Astrocyte (in vitro differentiated cells and primary cell): Measurements from ENCODE around the gene ZBTB46. TPM values are rescaled to one million over a fixed set of nuclear protein-coding genes. Genes with fewer than 3 reads are reported as not detected.

Source experiments
- DNase-seq: peaks from one replicate; pipeline ENCODE4 v3.0.0-alpha.2; 2010; ENCODE audit warnings: low read depth
- FAIRE-seq: peaks from 2 replicates; lab custom pipeline; 2011; peaks lifted over from hg19 to GRCh38; lab: Jason Lieb, UNC
- H2AFZ ChIP-seq: 2 replicates; pipeline ENCODE4 v1.6.0; 2012; ENCODE audit warnings: low read depth, low read length, inconsistent platforms
- H3K27ac ChIP-seq: 2 replicates; pipeline ENCODE4 v1.5.1; 2011; ENCODE audit warnings: low read depth, low read length, inconsistent platforms
- H3K27me3 ChIP-seq: 2 replicates; pipeline ENCODE4 v1.6.0; 2011; ENCODE audit warnings: low read length, inconsistent platforms; ENCODE audit not compliant: insufficient read depth
- H3K36me3 ChIP-seq: 2 replicates; pipeline ENCODE4 v1.5.1; 2011; ENCODE audit warnings: low read length, inconsistent platforms; ENCODE audit not compliant: insufficient read depth
- H3K4me1 ChIP-seq: 2 replicates; pipeline ENCODE4 v1.5.1; 2011; ENCODE audit warnings: low read length, inconsistent platforms; ENCODE audit not compliant: insufficient read depth
- H3K4me2 ChIP-seq: 2 replicates; pipeline ENCODE4 v1.6.0; 2012; ENCODE audit warnings: low read length, inconsistent platforms
- H3K4me3 ChIP-seq: 2 replicates; pipeline ENCODE4 v1.5.1; 2011; ENCODE audit warnings: low read depth, mild to moderate bottlenecking, low read length, inconsistent platforms; ENCODE audit not compliant: insufficient read depth
- H3K79me2 ChIP-seq: 2 replicates; pipeline ENCODE4 v1.6.0; 2012; ENCODE audit warnings: mild to moderate bottlenecking, low read length, inconsistent platforms; ENCODE audit not compliant: insufficient read depth
- H3K9ac ChIP-seq: 2 replicates; pipeline ENCODE4 v1.6.0; 2012; ENCODE audit warnings: mild to moderate bottlenecking, low read length, inconsistent platforms
- H3K9me3 ChIP-seq: 2 replicates; pipeline ENCODE4 v1.5.1; 2012; ENCODE audit warnings: low read depth, mild to moderate bottlenecking, low read length, inconsistent platforms; ENCODE audit not compliant: insufficient read depth
- H4K20me1 ChIP-seq: 2 replicates; pipeline ENCODE4 v1.6.0; 2012; ENCODE audit warnings: low read length, inconsistent platforms; ENCODE audit not compliant: insufficient read depth
- H3K27ac Mint-ChIP-seq: one replicate; pipeline ENCODE4 v1.8.0; 2021; ENCODE audit warnings: mild to moderate bottlenecking, mixed read lengths; ENCODE audit not compliant: unreplicated experiment
- H3K27me3 Mint-ChIP-seq: one replicate; pipeline ENCODE4 v1.8.0; 2021; ENCODE audit warnings: low read depth, mixed read lengths; ENCODE audit not compliant: unreplicated experiment
- H3K36me3 Mint-ChIP-seq: one replicate; pipeline ENCODE4 v1.8.0; 2021; ENCODE audit warnings: low read depth, mixed read lengths; ENCODE audit not compliant: unreplicated experiment
- H3K4me1 Mint-ChIP-seq: one replicate; pipeline ENCODE4 v1.8.0; 2021; ENCODE audit warnings: low read depth, mixed read lengths; ENCODE audit not compliant: unreplicated experiment
- H3K4me3 Mint-ChIP-seq: one replicate; pipeline ENCODE4 v1.8.0; 2021; ENCODE audit warnings: mild to moderate bottlenecking, moderate library complexity, mixed read lengths; ENCODE audit not compliant: unreplicated experiment
- H3K9me3 Mint-ChIP-seq: one replicate; pipeline ENCODE4 v1.8.0; 2021; ENCODE audit warnings: mild to moderate bottlenecking, mixed read lengths; ENCODE audit not compliant: unreplicated experiment
- EZH2 ChIP-seq: IDR thresholded peaks from 2 replicates; pipeline ENCODE4 v1.6.1; 2012; ENCODE audit warnings: mild to moderate bottlenecking, low read length, inconsistent platforms; ENCODE audit not compliant: insufficient read depth
- total RNA-seq: library from RNA; stranded (reverse); gene quantifications from 2 replicates; pipeline ENCODE4 v1.2.1, GENCODE V29; 2021
- TF ChIP-seq, protein P1 (sequence below): IDR thresholded peaks from 2 replicates; pipeline ENCODE4 v1.5.1; 2011; ENCODE audit warnings: low read depth, mild to moderate bottlenecking, inconsistent platforms, low read length, moderate library complexity; ENCODE audit not compliant: insufficient read depth

Gene ZBTB46
- total RNA-seq, 1 donor from 2014 or later = 13.9 TPM

DNA sequence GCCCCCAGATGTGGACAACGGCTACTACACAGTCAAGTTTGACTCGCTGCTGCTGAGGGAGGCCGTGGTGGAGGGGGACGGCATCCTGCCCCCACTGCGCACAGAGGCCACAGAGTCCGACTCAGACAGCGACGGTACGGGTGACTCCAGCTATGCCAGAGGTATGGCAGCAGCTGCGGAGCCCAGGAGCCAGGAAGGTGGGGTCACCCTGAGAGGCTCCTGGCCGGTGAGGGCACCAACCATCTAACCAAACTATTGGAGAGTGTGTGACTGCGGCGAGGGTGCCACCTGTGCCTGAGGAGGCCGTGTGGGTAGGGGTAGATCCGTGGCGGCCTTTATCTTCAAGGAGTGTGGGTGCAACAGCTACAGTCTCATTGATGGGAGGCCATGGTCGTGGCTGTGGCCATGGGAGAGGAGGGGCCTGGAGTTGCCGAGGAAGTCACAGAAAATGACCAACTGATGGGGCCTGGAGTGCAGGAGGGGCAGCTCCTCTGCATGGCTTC is 97.4 kb downstream of the ZBTB46 start:
- DNase-seq = no peak
- Histone ChIP-seq H4K20me1 (peaks cover 63% of the 10 kb centered on the region), H3K4me3 (no peak overlapping the region), H2AFZ (no peak overlapping the region), H3K36me3 (peaks cover 3% of the 10 kb centered on the region), H3K4me1 (no peaks in the 10 kb centered on the region), H3K27ac (no peak overlapping the region), H3K27me3 (no peaks in the 10 kb centered on the region), H3K9ac (no peak overlapping the region), H3K9me3 (no peaks in the 10 kb centered on the region), H3K4me2 (no peak overlapping the region), H3K79me2 (peaks cover 42% of the 10 kb centered on the region)
- TF ChIP-seq EZH2 = no peak
- TF ChIP-seq, protein P1, sequence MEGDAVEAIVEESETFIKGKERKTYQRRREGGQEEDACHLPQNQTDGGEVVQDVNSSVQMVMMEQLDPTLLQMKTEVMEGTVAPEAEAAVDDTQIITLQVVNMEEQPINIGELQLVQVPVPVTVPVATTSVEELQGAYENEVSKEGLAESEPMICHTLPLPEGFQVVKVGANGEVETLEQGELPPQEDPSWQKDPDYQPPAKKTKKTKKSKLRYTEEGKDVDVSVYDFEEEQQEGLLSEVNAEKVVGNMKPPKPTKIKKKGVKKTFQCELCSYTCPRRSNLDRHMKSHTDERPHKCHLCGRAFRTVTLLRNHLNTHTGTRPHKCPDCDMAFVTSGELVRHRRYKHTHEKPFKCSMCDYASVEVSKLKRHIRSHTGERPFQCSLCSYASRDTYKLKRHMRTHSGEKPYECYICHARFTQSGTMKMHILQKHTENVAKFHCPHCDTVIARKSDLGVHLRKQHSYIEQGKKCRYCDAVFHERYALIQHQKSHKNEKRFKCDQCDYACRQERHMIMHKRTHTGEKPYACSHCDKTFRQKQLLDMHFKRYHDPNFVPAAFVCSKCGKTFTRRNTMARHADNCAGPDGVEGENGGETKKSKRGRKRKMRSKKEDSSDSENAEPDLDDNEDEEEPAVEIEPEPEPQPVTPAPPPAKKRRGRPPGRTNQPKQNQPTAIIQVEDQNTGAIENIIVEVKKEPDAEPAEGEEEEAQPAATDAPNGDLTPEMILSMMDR = no peak
- no peak overlapping the region for H3K27ac Mint-ChIP-seq
- no peak for FAIRE-seq
- no peak overlapping the region for H3K4me3 Mint-ChIP-seq
- H3K4me1 Mint-ChIP-seq = peaks cover 2% of the 10 kb centered on the region
- H3K27me3 Mint-ChIP-seq = no peaks in the 10 kb centered on the region
- H3K36me3 Mint-ChIP-seq = peaks cover 12% of the 10 kb centered on the region
- H3K9me3 Mint-ChIP-seq = no peaks in the 10 kb centered on the region

DNA sequence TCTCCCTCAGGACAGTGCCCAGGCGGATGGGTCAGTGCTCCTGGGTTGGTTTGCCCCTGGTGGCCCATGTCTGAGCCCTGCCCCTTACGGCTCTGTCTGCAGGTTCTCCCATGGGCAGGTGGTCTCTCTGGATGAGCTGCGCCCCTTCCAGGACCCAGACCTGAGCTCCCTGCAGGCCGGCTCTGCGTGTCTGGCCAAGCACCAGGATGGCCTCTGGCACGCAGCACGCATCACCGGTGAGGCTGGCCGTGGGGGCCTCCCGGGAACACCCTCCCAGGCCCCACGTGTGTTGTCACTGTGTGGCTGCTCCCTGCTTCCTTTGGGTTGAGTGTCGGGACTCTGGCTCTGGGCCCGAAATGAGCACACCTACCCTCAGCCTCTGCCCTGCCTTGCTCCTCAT is 97.9 kb downstream of the ZBTB46 start:
- H3K27me3 ChIP-seq = no peaks in the 10 kb centered on the region
- TF ChIP-seq EZH2 = no peak
- TF ChIP-seq, protein P1 = no peak
- no peak for DNase-seq
- H3K4me2 ChIP-seq = no peak overlapping the region
- Mint-ChIP-seq H3K4me1 (peaks cover 7% of the 10 kb centered on the region), H3K36me3 (peaks cover 15% of the 10 kb centered on the region), H3K27ac (no peak overlapping the region), H3K9me3 (no peaks in the 10 kb centered on the region), H3K4me3 (no peak overlapping the region), H3K27me3 (no peaks in the 10 kb centered on the region)
- H3K79me2 ChIP-seq = peaks cover 47% of the 10 kb centered on the region
- no peaks in the 10 kb centered on the region for H3K4me1 ChIP-seq
- H3K27ac ChIP-seq = no peak overlapping the region
- no peaks in the 10 kb centered on the region for H3K9me3 ChIP-seq
- no peak overlapping the region for H2AFZ ChIP-seq
- no peak overlapping the region for H3K4me3 ChIP-seq
- H3K9ac ChIP-seq = no peak overlapping the region
- peaks cover 68% of the 10 kb centered on the region for H4K20me1 ChIP-seq
- FAIRE-seq = no peak
- peaks cover 3% of the 10 kb centered on the region for H3K36me3 ChIP-seq
